Fibroblast of lung (primary cell): ENCODE measurements around the gene EIF2B5.

Experiments used
- EZH2 ChIP-seq: IDR thresholded peaks from 2 replicates; pipeline ENCODE4 v1.5.1; 2012; ENCODE audit warnings: low read length, control low read depth, mild to moderate bottlenecking; ENCODE audit errors: missing control alignments
- TF ChIP-seq, protein P1 (sequence below), 2 donors: IDR thresholded peaks in 1 of 2; conservative IDR thresholded peaks in 1 of 2; 1 replicate in 1 of 2; 2 replicates in 1 of 2; pipeline ENCODE4 v1.5.1; 2011 to 2012; ENCODE audit warnings: low read length in 2 of 2, control low read depth in 1 of 2, inconsistent platforms in 1 of 2, low read depth in 1 of 2, mild to moderate bottlenecking in 1 of 2

GRCh38 chr3:184175506-184175905 is 40.3 kb downstream of the EIF2B5 start:
- TF ChIP-seq, protein P1, sequence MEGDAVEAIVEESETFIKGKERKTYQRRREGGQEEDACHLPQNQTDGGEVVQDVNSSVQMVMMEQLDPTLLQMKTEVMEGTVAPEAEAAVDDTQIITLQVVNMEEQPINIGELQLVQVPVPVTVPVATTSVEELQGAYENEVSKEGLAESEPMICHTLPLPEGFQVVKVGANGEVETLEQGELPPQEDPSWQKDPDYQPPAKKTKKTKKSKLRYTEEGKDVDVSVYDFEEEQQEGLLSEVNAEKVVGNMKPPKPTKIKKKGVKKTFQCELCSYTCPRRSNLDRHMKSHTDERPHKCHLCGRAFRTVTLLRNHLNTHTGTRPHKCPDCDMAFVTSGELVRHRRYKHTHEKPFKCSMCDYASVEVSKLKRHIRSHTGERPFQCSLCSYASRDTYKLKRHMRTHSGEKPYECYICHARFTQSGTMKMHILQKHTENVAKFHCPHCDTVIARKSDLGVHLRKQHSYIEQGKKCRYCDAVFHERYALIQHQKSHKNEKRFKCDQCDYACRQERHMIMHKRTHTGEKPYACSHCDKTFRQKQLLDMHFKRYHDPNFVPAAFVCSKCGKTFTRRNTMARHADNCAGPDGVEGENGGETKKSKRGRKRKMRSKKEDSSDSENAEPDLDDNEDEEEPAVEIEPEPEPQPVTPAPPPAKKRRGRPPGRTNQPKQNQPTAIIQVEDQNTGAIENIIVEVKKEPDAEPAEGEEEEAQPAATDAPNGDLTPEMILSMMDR (conservative IDR thresholded peaks at IDR 0.05 in 1 of 2, IDR thresholded peaks at IDR 0.05 in 1 of 2; ENCODE audit: low read depth in 1 of 2, low read length in 2 of 2) = no peak
- TF ChIP-seq EZH2 = no peak
